ENCODE measurements around the gene MAD1L1. TPM values are rescaled to one million over a fixed set of nuclear protein-coding genes. Genes with fewer than 3 reads are reported as not detected.

MAD1L1 gene
- total RNA-seq, 1 experiment from 2014 or later = 63.0 TPM

DNA sequence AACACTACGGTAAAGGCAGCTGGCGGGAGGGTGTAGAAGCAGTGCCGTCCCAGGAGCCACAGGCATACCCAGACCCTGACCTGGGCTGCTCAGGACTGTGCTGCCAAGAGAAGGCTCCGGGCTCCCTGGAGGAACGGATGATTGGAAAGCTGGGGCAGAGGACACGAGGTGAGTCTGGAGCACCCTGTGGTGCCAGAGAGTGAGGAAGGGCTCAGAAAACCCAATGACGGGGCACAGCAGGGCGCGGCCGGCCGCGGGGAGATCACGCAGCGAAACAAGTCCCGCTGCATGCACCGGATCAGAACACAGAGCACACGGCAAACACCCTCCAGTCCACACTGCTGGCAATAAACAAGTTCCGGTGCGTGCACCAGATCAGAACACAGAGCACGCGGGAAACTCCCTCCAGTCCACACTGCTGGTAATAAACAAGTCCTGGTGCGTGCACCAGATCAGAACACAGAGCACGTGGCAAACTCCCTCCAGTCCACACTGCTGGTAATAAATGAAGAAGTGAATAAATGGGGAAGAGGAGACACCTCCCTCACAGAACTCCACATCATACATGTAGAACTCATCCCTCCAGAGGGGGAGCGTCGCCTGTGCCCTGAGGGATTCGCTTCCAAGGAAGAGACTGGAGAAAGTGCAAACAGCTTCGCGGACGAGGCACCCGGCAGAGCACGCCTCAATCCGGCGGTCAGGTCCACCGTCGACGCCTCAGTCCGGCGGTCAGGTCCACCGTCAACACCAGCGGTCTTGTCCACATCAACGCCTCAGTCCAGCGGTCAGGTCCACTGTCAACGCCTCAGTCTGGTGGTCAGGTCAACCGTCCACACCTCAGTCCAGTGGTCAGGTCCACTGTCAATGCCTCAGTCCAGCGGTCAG, 265.0 kb downstream of the MAD1L1 start:
- H3K36me3 ChIP-seq (replicated peaks; ENCODE audit: control insufficient read depth, insufficient read depth, low read length) = no peaks in the 10 kb centered on the region; the same call in 1 of the 2 replicates
- DNase-seq = no peak
- H3K27me3 ChIP-seq (ENCODE audit: control insufficient read depth, insufficient read depth, low read length) = no peaks in the 10 kb centered on the region
- H3K4me3 ChIP-seq (ENCODE audit: insufficient read depth, low read depth, low read length) = no peak overlapping the region

DNA sequence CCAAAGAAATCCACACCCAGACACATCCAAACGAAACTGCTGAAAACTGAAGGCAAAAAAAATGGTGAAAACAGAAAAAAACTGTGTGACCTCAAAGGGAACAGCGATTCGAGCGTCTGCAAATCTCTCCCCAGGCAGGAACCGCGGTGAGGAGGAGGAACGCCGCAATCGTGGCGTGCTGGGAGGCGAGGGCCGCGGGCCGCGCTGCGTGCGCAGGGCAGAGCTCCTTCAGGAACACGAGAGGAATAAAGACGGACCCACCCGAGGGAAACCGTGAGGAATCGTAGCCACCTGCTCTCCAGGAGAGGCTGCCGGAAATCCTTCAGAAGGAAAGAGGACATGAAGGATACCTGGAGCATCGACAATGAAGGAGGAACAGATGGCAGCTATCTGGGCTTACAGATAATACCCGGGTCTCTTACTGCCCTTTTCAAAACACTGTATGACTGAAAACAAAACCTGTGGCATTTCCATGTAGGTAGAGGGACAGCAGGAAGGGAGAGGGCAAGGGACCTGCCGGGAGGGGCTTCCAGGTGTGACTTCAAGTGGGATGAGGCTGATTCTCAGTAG, 266.0 kb downstream of the MAD1L1 start:
- Histone ChIP-seq H3K4me3 (ENCODE audit: insufficient read depth, low read depth, low read length) (no peak overlapping the region), H3K36me3 (replicated peaks; ENCODE audit: control insufficient read depth, insufficient read depth, low read length) (no peaks in the 10 kb centered on the region; the same call in 1 of the 2 replicates), H3K27me3 (ENCODE audit: control insufficient read depth, insufficient read depth, low read length) (no peaks in the 10 kb centered on the region)
- DNase-seq = no peak

DNA sequence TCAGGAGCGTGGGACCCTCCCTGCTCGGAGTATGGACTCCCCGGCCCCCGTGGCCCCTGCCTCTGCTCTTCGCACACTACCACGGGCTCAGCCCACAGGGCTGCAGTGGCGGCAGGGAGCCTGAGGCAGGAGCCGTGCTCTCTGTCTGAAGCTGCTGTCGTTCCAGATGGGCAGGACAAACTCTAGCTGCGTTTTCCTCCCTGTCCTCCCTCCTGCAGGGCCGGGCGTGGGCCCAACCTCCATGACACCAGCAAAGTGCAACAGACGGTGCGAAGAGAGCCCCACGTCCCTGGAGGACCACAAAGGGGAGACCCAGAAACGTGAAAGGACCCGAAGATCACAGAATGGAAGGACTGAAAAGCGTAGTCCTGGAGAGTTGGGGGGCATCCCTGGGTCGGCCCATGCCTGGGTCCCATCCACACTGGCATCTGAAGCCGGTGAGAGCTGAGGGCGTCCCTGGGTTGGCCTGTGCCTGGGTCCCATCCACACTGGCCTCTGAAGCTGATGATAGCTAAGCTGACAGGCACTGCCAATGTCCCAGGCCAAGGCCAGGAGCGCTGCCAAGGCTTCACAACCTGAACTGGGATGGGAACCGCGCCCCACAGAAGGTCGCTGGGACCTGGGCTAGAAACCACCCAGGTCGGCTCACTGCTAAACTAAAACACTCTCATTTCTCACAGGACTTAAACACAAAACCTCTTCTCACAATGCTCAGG, 267.0 kb downstream of the MAD1L1 start:
- no peak overlapping the region for H3K4me3 ChIP-seq (ENCODE audit: insufficient read depth, low read depth, low read length)
- no peaks in the 10 kb centered on the region for H3K27me3 ChIP-seq (ENCODE audit: control insufficient read depth, insufficient read depth, low read length)
- no peak for DNase-seq
- H3K36me3 ChIP-seq (replicated peaks; ENCODE audit: control insufficient read depth, insufficient read depth, low read length) = no peaks in the 10 kb centered on the region; the same call in 1 of the 2 replicates

DNA sequence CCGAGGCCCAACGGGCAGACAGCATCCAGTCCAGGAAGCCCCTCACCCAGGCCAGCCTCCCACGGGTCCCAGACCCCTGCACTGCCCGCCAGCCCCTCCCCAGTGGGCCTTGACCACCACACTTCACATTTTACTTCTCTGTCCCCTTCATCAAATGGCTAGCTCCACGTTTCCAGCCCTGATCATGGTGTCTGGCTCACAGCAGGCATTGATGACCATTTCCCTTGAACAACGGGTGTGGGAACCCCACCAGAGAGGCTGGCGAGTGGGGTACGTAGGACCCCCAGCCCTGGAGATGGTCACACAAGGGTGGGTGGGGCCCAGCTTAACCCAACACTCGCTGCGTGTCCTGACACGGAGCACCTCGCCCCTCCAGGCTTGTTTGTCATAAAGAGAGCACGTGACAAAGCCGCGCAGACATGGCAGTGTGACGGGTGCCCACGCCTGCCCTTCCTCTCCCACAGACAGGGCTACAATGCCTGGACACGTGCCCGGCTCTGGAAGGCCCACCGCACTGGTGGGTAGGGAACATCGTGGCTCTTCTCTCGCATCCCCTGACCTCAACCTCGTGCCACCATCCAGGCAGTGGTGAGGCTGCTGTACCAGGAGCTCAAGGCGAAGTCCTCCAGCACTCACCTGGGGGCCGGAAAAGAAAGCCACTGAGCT, 267.7 kb downstream of the MAD1L1 start:
- Histone ChIP-seq H3K4me3 (ENCODE audit: insufficient read depth, low read depth, low read length) (no peak overlapping the region), H3K36me3 (replicated peaks; ENCODE audit: control insufficient read depth, insufficient read depth, low read length) (no peaks in the 10 kb centered on the region; the same call in 1 of the 2 replicates), H3K27me3 (ENCODE audit: control insufficient read depth, insufficient read depth, low read length) (no peaks in the 10 kb centered on the region)
- no peak for DNase-seq

DNA sequence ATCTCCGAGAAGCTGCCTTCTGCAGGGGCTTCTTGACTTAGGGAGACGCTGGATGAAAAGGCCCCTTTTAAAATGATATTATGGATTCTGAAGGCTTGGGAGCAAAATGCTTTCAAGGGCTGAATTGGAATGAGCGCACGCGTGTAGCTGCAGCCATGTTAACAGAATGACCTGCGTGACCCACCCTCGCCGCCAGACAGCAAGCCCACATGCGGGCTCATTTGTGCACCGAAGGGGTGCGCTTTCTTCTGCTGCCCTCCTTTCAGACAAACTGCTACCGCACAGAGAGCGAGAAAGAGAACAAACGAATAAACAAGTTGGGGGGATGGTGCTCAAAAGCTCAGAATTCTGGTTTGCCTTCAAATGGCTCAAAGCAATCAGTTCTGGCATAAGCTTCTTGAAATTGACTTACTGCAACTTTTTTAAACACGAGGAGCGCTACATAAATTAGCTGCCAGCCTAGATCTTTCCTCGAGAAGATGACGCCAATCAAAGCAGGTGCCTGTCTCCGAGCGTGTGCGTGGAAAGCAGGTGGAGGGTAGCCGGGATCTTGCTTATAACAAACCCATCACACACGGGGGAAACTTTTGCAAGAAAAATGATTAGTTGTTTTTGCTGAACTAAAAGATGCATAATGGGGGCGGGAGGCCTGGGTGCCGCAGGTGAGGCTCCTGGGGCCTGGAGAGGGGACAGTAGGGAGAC, 268.4 kb downstream of the MAD1L1 start:
- H3K4me3 ChIP-seq (ENCODE audit: insufficient read depth, low read depth, low read length) = no peak overlapping the region
- H3K36me3 ChIP-seq (replicated peaks; ENCODE audit: control insufficient read depth, insufficient read depth, low read length) = no peaks in the 10 kb centered on the region; the same call in 1 of the 2 replicates
- DNase-seq = no peak
- H3K27me3 ChIP-seq (ENCODE audit: control insufficient read depth, insufficient read depth, low read length) = no peaks in the 10 kb centered on the region

DNA sequence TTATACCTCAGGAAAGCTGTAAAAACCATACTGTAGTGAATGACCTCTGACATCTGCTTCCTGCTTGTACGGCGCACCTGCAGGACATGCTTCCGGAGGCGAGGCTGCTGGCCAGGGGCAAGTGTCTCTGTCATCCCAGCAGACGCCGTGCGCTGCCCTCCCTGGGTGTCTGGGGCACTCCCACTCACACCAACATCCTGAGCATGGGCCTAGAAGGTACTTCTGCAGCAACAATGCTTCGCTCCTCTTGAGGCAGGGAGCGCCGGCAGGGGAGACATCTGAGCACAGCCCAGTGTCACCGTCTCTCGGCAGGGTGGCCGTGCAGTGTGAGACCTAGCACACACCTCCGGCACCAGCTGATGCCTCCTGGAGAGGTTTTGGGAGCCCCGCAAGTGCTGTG, 269.2 kb downstream of the MAD1L1 start:
- DNase-seq = no peak
- no peak overlapping the region for H3K4me3 ChIP-seq (ENCODE audit: insufficient read depth, low read depth, low read length)
- no peaks in the 10 kb centered on the region for H3K27me3 ChIP-seq (ENCODE audit: control insufficient read depth, insufficient read depth, low read length)
- no peaks in the 10 kb centered on the region; the same call in 1 of the 2 replicates for H3K36me3 ChIP-seq (replicated peaks; ENCODE audit: control insufficient read depth, insufficient read depth, low read length)

DNA sequence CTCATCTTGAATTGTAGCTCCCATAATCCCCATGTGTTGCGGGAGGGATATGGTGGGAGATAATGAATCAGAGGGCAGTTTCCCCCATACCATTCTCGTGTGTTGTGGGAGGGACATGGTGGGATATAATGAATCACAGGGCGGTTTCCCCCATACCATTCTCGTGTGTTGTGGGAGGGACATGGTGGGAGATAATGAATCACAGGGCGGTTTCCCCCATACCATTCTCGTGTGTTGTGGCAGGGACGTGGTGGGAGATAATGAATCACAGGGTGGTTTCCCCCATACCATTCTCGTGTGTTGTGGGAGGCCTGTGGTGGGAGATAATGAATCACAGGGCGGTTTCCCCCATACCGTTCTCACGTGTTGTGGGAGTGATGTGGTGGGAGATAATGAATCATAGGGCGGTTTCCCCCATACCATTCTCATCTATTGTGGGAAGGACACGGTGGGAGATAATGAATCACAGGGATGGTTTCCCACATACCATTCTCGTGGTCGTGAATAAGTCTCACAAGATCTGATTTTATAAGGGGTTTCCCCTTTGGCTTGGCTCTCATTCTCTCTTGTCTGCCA, 271.0 kb downstream of the MAD1L1 start:
- Histone ChIP-seq H3K36me3 (replicated peaks; ENCODE audit: control insufficient read depth, insufficient read depth, low read length) (no peaks in the 10 kb centered on the region; the same call in 1 of the 2 replicates), H3K4me3 (ENCODE audit: insufficient read depth, low read depth, low read length) (no peak overlapping the region), H3K27me3 (ENCODE audit: control insufficient read depth, insufficient read depth, low read length) (no peaks in the 10 kb centered on the region)
- no peak for DNase-seq

DNA sequence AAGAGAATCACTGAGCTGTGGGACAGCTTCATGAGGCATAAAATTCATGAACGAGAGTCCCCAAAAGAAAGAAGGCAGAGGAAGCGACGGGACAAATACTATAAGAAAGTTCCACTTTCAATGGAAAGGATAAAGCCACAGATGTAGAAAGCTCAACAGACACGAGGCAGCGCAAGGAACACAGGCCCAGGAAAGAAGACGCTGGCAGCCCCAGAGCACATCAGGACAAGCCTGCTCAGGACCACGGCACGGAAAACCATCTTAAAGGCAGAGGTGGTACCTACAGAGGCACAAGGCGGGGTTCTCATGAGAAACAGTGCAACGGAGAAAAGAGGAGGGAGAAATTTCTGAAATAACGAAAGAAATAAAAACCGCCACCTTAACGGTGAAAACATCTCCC, 273.4 kb downstream of the MAD1L1 start:
- no peaks in the 10 kb centered on the region; the same call in 1 of the 2 replicates for H3K36me3 ChIP-seq (replicated peaks; ENCODE audit: control insufficient read depth, insufficient read depth, low read length)
- H3K4me3 ChIP-seq (ENCODE audit: insufficient read depth, low read depth, low read length) = no peak overlapping the region
- no peak for DNase-seq
- H3K27me3 ChIP-seq (ENCODE audit: control insufficient read depth, insufficient read depth, low read length) = no peaks in the 10 kb centered on the region

DNA sequence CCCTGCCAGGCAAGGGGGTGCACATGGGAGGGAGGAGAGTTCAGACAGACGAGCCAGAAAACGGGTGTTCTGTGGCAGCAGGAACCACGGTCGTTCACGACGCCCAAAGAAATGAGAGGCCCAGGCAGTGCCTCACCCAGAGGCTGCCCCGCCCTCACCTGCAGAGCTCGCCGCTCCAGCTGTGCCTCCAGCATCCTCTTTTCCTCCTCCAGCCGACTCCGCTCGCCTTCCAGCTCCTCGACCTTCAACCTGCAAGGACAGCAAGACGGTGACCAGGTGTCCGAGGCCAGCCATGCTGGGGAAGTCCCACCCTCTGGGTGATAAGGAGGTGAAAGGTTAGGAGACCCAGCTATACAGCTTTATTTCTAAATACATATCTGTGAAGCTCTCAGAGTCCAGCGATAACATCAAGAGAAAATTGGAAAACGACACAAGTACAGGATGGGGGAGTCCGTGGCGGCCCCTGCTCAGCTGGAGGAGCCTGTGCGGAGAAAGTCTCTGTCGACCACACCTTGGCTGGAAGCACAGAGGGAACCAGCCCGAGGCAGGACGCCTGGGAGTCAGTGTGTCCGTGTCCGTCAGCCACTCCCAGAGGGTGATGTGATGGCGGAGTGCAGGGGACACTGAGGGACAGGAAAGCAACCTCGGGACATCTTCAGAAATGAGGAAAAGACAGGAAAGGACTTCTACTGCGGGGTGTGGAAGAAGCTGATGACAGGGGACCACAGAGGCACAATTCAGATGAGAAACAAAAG, 275.1 kb downstream of the MAD1L1 start:
- no peaks in the 10 kb centered on the region for H3K27me3 ChIP-seq (ENCODE audit: control insufficient read depth, insufficient read depth, low read length)
- no peak for DNase-seq
- H3K4me3 ChIP-seq (ENCODE audit: insufficient read depth, low read depth, low read length) = no peak overlapping the region
- no peaks in the 10 kb centered on the region for H3K36me3 ChIP-seq (replicated peaks; ENCODE audit: control insufficient read depth, insufficient read depth, low read length)

DNA sequence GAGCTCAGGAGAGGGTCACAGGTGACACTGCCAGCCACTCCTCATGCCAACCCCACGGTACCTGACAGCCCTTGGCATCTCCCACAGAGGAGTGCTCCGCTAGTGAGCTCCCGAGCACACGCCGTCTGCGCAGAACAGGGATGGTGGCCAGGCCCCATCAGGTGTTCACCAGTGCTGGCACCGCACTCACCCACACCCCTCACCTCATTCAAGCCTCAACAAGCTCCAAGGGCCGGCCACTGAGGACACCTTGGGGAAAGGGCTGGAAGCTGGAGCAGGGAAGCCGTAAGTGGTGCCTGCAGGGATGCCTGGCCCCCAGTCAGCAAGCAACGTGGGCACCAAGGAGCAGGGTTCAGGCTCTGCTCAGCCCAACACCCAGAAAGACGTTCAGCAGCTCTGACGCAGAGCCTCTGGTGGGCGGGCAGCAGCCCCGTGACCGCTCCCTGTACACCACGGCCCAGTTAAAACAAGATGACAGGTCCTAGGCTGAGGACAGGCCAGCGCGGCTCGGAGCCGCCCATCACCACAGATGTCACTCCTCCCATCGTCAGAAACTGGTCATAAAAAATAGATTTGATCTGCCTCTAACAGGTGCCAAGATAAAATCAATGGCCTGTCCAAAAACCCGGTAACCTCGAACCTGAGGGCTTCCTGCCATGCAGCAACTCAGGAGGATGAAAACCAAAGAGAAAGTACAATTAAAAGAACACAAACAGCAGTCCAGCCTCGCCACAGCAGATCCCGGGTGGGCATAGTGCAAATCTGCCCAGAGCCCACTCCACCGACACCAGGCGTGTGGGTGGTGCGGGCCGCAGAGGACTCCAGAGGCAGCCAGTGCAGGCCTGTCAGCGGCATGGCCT, 275.9 kb downstream of the MAD1L1 start:
- Histone ChIP-seq H3K4me3 (ENCODE audit: insufficient read depth, low read depth, low read length) (no peak overlapping the region), H3K27me3 (ENCODE audit: control insufficient read depth, insufficient read depth, low read length) (no peaks in the 10 kb centered on the region), H3K36me3 (replicated peaks; ENCODE audit: control insufficient read depth, insufficient read depth, low read length) (no peaks in the 10 kb centered on the region)
- DNase-seq = no peak

DNA sequence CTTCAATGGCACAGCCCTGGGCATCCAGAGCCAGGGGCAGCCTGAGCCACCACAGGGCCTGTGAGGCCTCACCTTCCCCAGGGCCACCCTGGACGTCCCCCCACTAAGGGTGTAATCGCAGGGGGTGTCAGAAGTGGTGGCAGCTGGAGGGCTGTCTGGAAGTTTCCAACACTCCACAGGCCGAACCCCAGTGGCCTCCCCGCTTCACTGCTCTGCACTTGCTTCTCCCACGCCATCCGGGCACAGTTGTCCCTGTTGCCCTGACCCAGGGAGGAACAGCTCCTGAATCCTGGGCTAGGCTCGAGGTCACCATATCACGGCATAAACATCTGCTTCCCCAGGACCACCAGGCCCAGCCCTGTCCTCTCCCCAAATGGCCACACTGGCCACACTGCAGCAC, 276.6 kb downstream of the MAD1L1 start:
- Histone ChIP-seq H3K27me3 (ENCODE audit: control insufficient read depth, insufficient read depth, low read length) (no peaks in the 10 kb centered on the region), H3K4me3 (ENCODE audit: insufficient read depth, low read depth, low read length) (no peak overlapping the region), H3K36me3 (replicated peaks; ENCODE audit: control insufficient read depth, insufficient read depth, low read length) (no peaks in the 10 kb centered on the region)
- DNase-seq = no peak

DNA sequence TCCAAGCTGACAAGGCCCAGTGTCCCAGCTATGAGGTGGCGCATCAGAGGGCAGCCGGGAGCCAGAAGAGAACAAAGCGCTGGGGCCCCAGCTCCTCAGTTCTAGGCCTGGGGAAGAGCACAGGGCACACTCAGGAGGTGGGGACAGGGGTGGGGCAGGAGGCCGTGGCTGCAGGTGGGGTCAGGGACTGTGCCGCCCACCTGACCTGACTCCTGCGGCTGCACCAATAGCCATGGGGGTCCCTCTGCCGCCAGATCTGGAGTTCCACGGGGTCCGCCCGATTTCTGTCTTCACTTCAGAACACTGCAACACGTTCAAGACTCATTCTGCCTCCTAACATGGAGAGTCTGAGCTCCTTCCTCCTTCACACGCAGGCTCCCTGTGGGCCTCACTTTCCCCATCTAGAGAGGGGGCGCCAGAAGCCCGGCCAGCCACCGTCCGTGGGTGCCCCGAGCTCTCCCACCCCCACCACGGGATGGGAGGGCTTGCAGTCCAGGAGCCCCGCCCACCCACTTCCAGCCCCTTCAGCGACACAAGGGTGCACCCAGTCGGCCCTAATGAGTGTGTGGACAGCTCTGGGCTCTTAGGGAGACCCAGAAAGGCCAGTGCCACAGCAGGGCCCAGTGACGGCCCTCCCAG, 278.3 kb downstream of the MAD1L1 start:
- peak; percentile 87 for DNase-seq
- Histone ChIP-seq H3K4me3 (ENCODE audit: insufficient read depth, low read depth, low read length) (no peak overlapping the region), H3K27me3 (ENCODE audit: control insufficient read depth, insufficient read depth, low read length) (no peaks in the 10 kb centered on the region), H3K36me3 (replicated peaks; ENCODE audit: control insufficient read depth, insufficient read depth, low read length) (no peaks in the 10 kb centered on the region)

Measured in H7 (cell line).